ENCODE results near the gene NUDT22.

NUDT22 gene

DNA sequence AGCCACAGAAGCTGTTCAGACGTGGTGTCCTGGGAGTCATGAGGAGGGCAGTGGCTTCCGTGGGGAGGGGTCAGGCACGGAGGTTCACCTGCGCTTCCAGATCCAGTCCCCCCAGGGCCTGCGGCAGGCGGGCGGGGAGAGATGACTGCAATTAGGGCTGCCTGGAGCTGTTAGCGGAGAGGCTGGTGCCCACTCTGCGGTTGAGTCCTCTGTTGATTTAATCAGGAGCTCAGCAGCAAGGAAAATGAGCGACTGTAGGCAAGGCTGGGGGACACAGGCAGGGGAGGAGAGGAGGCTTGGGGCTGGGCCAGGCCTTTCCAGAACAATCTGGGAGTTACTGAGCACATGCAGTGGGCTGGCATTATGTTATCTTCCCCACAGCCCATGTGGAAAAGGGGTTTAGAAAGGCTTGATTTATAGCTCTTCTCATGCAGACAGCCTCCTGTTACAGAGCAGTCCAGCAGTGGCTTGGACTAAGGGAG, 38.3 kb downstream of the NUDT22 start:
- Histone ChIP-seq H3K27me3 (ENCODE audit: insufficient read depth, insufficient read length) (no peaks in the 10 kb centered on the region), H3K36me3 (ENCODE audit: insufficient read depth, insufficient read length, low read length) (peaks cover 79% of the 10 kb centered on the region), H3K9me3 (ENCODE audit: insufficient read depth, low read length) (no peaks in the 10 kb centered on the region), H3K4me3 (ENCODE audit: insufficient read length, low read depth) (no peak overlapping the region), H3K4me1 (ENCODE audit: insufficient read depth, insufficient read length) (peaks cover 27% of the 10 kb centered on the region), H3K9ac (ENCODE audit: insufficient read length, low read depth) (peak overlapping the region; percentile 4)
- TF ChIP-seq YY1 (IDR thresholded peaks at IDR 0.05; ENCODE audit: insufficient read depth, insufficient read length) (no peak), ZNF274 (IDR thresholded peaks at IDR 0.05; ENCODE audit: low read depth, low read length) (no peak), SUZ12 (IDR thresholded peaks at IDR 0.05; ENCODE audit: extremely low read depth, insufficient read depth, insufficient read length) (no peak)
- no peak for DNase-seq (ENCODE audit: low read depth, low spot score)

DNA sequence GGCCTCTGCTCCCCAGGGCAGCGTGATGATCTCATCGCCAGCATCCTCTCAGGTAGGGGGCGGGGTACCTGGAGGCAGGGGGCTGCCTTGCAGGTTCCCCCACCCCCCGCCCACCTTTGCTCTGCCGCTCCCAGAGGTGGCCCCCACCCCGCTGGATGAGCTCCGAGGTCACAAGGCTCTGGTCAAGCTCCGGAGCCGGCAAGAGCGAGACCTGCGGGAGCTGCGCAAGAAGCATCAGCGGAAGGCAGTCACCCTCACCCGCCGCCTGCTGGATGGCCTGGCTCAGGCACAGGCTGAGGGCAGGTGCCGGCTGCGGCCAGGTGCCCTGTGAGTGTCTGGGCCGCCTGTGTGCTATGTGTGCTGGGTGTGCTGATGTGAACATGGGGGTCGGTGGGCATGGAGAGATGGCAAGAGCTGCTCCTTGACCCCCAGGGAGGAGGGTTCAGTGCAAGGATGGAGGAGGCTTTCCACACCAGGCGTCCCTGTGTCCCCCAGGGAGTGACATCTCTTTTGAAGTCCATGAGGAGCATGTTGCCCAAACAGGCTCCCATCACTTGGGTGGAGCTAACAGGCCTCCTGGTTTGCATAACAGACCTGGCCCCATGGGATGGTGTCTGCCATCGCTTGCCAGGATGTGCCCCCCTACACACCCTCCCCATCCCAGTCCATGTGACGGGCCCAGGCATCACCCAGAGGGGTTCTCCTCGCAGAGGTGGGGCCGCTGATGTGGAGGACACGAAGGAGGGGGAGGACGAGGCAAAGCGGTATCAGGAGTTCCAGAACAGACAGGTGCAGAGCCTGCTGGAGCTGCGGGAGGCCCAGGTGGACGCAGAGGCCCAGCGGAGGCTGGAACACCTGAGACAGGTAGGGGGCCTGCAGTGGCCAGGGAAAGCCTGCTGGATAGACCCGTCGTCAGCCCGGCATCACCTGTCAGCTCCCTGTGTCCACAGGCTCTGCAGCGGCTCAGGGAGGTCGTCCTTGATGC, 39.4 kb downstream of the NUDT22 start:
- no peak overlapping the region for H3K9ac ChIP-seq (ENCODE audit: insufficient read length, low read depth)
- peaks cover 68% of the 10 kb centered on the region for H3K36me3 ChIP-seq (ENCODE audit: insufficient read depth, insufficient read length, low read length)
- DNase-seq (ENCODE audit: low read depth, low spot score), result no peak
- no peaks in the 10 kb centered on the region for H3K9me3 ChIP-seq (ENCODE audit: insufficient read depth, low read length)
- TF ChIP-seq YY1 (IDR thresholded peaks at IDR 0.05; ENCODE audit: insufficient read depth, insufficient read length), result no peak
- no peak for TF ChIP-seq SUZ12 (IDR thresholded peaks at IDR 0.05; ENCODE audit: extremely low read depth, insufficient read depth, insufficient read length)
- no peak for TF ChIP-seq ZNF274 (IDR thresholded peaks at IDR 0.05; ENCODE audit: low read depth, low read length)
- H3K27me3 ChIP-seq (ENCODE audit: insufficient read depth, insufficient read length), result no peaks in the 10 kb centered on the region
- H3K4me3 ChIP-seq (ENCODE audit: insufficient read length, low read depth), result no peak overlapping the region
- H3K4me1 ChIP-seq (ENCODE audit: insufficient read depth, insufficient read length), result peaks cover 27% of the 10 kb centered on the region

GRCh38 chr11:64266339-64266738, 40.3 kb downstream of the NUDT22 start:
- DNase-seq (ENCODE audit: low read depth, low spot score), result no peak
- Histone ChIP-seq H3K4me3 (ENCODE audit: insufficient read length, low read depth) (no peak overlapping the region), H3K9me3 (ENCODE audit: insufficient read depth, low read length) (no peaks in the 10 kb centered on the region), H3K9ac (ENCODE audit: insufficient read length, low read depth) (no peak overlapping the region), H3K4me1 (ENCODE audit: insufficient read depth, insufficient read length) (peaks cover 27% of the 10 kb centered on the region), H3K36me3 (ENCODE audit: insufficient read depth, insufficient read length, low read length) (peaks cover 64% of the 10 kb centered on the region), H3K27me3 (ENCODE audit: insufficient read depth, insufficient read length) (no peaks in the 10 kb centered on the region)
- TF ChIP-seq SUZ12 (IDR thresholded peaks at IDR 0.05; ENCODE audit: extremely low read depth, insufficient read depth, insufficient read length) (no peak), ZNF274 (IDR thresholded peaks at IDR 0.05; ENCODE audit: low read depth, low read length) (no peak), YY1 (IDR thresholded peaks at IDR 0.05; ENCODE audit: insufficient read depth, insufficient read length) (no peak)

- no peaks in the 10 kb centered on the region for H3K9me3 ChIP-seq (ENCODE audit: insufficient read depth, low read length)
- H3K9ac ChIP-seq (ENCODE audit: insufficient read length, low read depth), result no peak overlapping the region
- H3K4me3 ChIP-seq (ENCODE audit: insufficient read length, low read depth), result no peak overlapping the region
- no peak for TF ChIP-seq ZNF274 (IDR thresholded peaks at IDR 0.05; ENCODE audit: low read depth, low read length)
- no peak for TF ChIP-seq SUZ12 (IDR thresholded peaks at IDR 0.05; ENCODE audit: extremely low read depth, insufficient read depth, insufficient read length)
- TF ChIP-seq YY1 (IDR thresholded peaks at IDR 0.05; ENCODE audit: insufficient read depth, insufficient read length), result no peak
- H3K27me3 ChIP-seq (ENCODE audit: insufficient read depth, insufficient read length), result no peaks in the 10 kb centered on the region
- peaks cover 27% of the 10 kb centered on the region for H3K4me1 ChIP-seq (ENCODE audit: insufficient read depth, insufficient read length)
- peaks cover 55% of the 10 kb centered on the region for H3K36me3 ChIP-seq (ENCODE audit: insufficient read depth, insufficient read length, low read length)
- DNase-seq (ENCODE audit: low read depth, low spot score), result no peak
These were observed 41.3 kb downstream of the NUDT22 start for GRCh38 chr11:64267207-64267945.

GRCh38 chr11:64268025-64268892, 42.2 kb downstream of the NUDT22 start:
- H3K27me3 ChIP-seq (ENCODE audit: insufficient read depth, insufficient read length), result no peaks in the 10 kb centered on the region
- peaks cover 55% of the 10 kb centered on the region for H3K36me3 ChIP-seq (ENCODE audit: insufficient read depth, insufficient read length, low read length)
- H3K4me3 ChIP-seq (ENCODE audit: insufficient read length, low read depth), result peak overlapping the region; percentile 95
- no peak for DNase-seq (ENCODE audit: low read depth, low spot score)
- TF ChIP-seq SUZ12 (IDR thresholded peaks at IDR 0.05; ENCODE audit: extremely low read depth, insufficient read depth, insufficient read length) (no peak), YY1 (IDR thresholded peaks at IDR 0.05; ENCODE audit: insufficient read depth, insufficient read length) (no peak), ZNF274 (IDR thresholded peaks at IDR 0.05; ENCODE audit: low read depth, low read length) (no peak)
- H3K4me1 ChIP-seq (ENCODE audit: insufficient read depth, insufficient read length), result peaks cover 23% of the 10 kb centered on the region
- H3K9me3 ChIP-seq (ENCODE audit: insufficient read depth, low read length), result no peaks in the 10 kb centered on the region
- H3K9ac ChIP-seq (ENCODE audit: insufficient read length, low read depth), result peak overlapping the region; percentile 90

- Histone ChIP-seq H3K9me3 (ENCODE audit: insufficient read depth, low read length) (no peaks in the 10 kb centered on the region), H3K9ac (ENCODE audit: insufficient read length, low read depth) (peak overlapping the region; percentile 90), H3K27me3 (ENCODE audit: insufficient read depth, insufficient read length) (no peaks in the 10 kb centered on the region), H3K36me3 (ENCODE audit: insufficient read depth, insufficient read length, low read length) (peaks cover 50% of the 10 kb centered on the region), H3K4me1 (ENCODE audit: insufficient read depth, insufficient read length) (peaks cover 17% of the 10 kb centered on the region), H3K4me3 (ENCODE audit: insufficient read length, low read depth) (peak overlapping the region; percentile 95)
- no peak for DNase-seq (ENCODE audit: low read depth, low spot score)
- no peak for TF ChIP-seq SUZ12 (IDR thresholded peaks at IDR 0.05; ENCODE audit: extremely low read depth, insufficient read depth, insufficient read length)
- no peak for TF ChIP-seq YY1 (IDR thresholded peaks at IDR 0.05; ENCODE audit: insufficient read depth, insufficient read length)
- no peak for TF ChIP-seq ZNF274 (IDR thresholded peaks at IDR 0.05; ENCODE audit: low read depth, low read length)
These were observed 42.9 kb downstream of the NUDT22 start for GRCh38 chr11:64268893-64269539.

Measured in NT2/D1 (cell line).